Measurements from ENCODE around the gene HYI.

- no peak for TF ChIP-seq CTCF (IDR thresholded peaks at IDR 0.05)
- no peak for TF ChIP-seq POLR2A (IDR thresholded peaks at IDR 0.05)
These were observed 13.9 kb downstream of the HYI start for GRCh38 chr1:43439781-43440180.
